Measurements from ENCODE around the gene WIPF3.

The WIPF3 gene

GRCh38 chr7:29906200-29907022 is 100.1 kb downstream of the WIPF3 start:
- DNase-seq (ENCODE audit: low spot score), result no peak
- in situ Hi-C loops (cut with MboI; ENCODE audit: low sequenced_read_pairs, unreplicated experiment), result no loop called here
- TF ChIP-seq, protein P1, sequence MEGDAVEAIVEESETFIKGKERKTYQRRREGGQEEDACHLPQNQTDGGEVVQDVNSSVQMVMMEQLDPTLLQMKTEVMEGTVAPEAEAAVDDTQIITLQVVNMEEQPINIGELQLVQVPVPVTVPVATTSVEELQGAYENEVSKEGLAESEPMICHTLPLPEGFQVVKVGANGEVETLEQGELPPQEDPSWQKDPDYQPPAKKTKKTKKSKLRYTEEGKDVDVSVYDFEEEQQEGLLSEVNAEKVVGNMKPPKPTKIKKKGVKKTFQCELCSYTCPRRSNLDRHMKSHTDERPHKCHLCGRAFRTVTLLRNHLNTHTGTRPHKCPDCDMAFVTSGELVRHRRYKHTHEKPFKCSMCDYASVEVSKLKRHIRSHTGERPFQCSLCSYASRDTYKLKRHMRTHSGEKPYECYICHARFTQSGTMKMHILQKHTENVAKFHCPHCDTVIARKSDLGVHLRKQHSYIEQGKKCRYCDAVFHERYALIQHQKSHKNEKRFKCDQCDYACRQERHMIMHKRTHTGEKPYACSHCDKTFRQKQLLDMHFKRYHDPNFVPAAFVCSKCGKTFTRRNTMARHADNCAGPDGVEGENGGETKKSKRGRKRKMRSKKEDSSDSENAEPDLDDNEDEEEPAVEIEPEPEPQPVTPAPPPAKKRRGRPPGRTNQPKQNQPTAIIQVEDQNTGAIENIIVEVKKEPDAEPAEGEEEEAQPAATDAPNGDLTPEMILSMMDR (IDR thresholded peaks at IDR 0.05; ENCODE audit: borderline replicate concordance, control extremely low read depth, extremely low read depth, insufficient read depth, missing control alignments), result no peak

- TF ChIP-seq, protein P1 (IDR thresholded peaks at IDR 0.05; ENCODE audit: borderline replicate concordance, control extremely low read depth, extremely low read depth, insufficient read depth, missing control alignments), result no peak
- in situ Hi-C loops (cut with MboI; ENCODE audit: low sequenced_read_pairs, unreplicated experiment), result no loop called here
- DNase-seq (ENCODE audit: low spot score), result no peak
Observed at GRCh38 chr7:29914180-29914579, 107.9 kb downstream of the WIPF3 start.

- in situ Hi-C loops (cut with MboI; ENCODE audit: low sequenced_read_pairs, unreplicated experiment), result no loop called here
- TF ChIP-seq, protein P1 (IDR thresholded peaks at IDR 0.05; ENCODE audit: borderline replicate concordance, control extremely low read depth, extremely low read depth, insufficient read depth, missing control alignments), result no peak
- no peak for DNase-seq (ENCODE audit: low spot score)
Observed at GRCh38 chr7:29915481-29916215, 109.3 kb downstream of the WIPF3 start.

GRCh38 chr7:29917641-29918040 is 111.3 kb downstream of the WIPF3 start:
- in situ Hi-C loops (cut with MboI; ENCODE audit: low sequenced_read_pairs, unreplicated experiment), result no loop called here
- TF ChIP-seq, protein P1 (IDR thresholded peaks at IDR 0.05; ENCODE audit: borderline replicate concordance, control extremely low read depth, extremely low read depth, insufficient read depth, missing control alignments), result no peak
- no peak for DNase-seq (ENCODE audit: low spot score)

DNA sequence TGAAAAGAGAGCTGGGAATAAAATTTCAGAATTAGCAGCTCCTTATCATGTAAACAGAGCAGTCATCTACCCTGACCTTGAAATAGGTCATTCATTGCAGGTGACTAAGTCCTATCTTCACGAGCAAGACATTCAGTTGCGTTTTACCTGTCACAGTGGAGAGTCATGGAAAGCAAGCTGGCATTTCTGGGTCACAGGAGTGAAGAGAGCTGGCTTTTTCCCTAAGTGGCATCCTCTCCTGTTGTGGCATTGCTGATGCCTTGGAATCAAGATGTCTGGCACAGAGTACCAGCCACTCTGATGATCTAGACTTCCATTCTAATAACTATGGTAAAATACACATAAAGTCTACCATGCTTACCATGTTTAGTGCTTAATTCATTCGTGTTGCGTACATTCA is 112.5 kb downstream of the WIPF3 start:
- TF ChIP-seq, protein P1 (IDR thresholded peaks at IDR 0.05; ENCODE audit: borderline replicate concordance, control extremely low read depth, extremely low read depth, insufficient read depth, missing control alignments), result no peak
- in situ Hi-C loops (cut with MboI; ENCODE audit: low sequenced_read_pairs, unreplicated experiment), result no loop called here
- DNase-seq (ENCODE audit: low spot score), result no peak

DNA sequence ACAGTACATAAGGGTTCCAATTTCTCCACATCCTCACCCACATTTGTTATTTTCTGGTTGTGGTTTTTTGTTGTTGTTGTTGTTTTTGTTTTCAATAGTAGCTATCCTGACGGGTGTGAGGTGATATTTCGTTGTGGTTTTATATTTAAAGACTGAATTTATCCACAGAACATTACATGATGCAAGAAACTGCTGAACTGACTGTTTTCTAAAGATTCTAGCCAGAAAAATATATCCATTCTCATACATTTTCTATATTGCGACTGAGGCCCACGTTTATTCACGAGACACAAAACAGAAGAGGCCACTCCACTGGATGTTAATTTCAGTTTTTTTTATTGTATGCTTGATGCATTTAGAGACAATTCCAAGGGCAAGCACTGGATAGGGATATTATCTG is 113.5 kb downstream of the WIPF3 start:
- DNase-seq (ENCODE audit: low spot score), result no peak
- in situ Hi-C loops (cut with MboI; ENCODE audit: low sequenced_read_pairs, unreplicated experiment), result no loop called here
- TF ChIP-seq, protein P1 (IDR thresholded peaks at IDR 0.05; ENCODE audit: borderline replicate concordance, control extremely low read depth, extremely low read depth, insufficient read depth, missing control alignments), result no peak
